IPS-18a (cell line): Measurements from ENCODE around the gene ENTREP3.
A peak's percentile ranks its signal among the peaks of the same experiment; 100 is the strongest.

Source experiments
- H3K27ac ChIP-seq: one replicate; pipeline ENCODE4 v1.5.1; 2013; ENCODE audit warnings: low read length
- H3K27me3 ChIP-seq: one replicate; pipeline ENCODE4 v1.6.1; 2013; ENCODE audit warnings: mild to moderate bottlenecking, low read length; ENCODE audit not compliant: control insufficient read depth, insufficient read depth
- H3K36me3 ChIP-seq: one replicate; pipeline ENCODE4 v1.6.1; 2013; ENCODE audit warnings: low read depth, low read length; ENCODE audit not compliant: control insufficient read depth
- H3K4me1 ChIP-seq: one replicate; pipeline ENCODE4 v1.6.1; 2013; ENCODE audit warnings: low read depth, low read length; ENCODE audit not compliant: control insufficient read depth
- H3K4me3 ChIP-seq: one replicate; pipeline ENCODE4 v1.5.1; 2013; ENCODE audit warnings: low read length
- H3K9ac ChIP-seq: one replicate; pipeline ENCODE4 v1.6.1; 2013; ENCODE audit warnings: mild to moderate bottlenecking, low read length, moderate library complexity
- H3K9me3 ChIP-seq: one replicate; pipeline ENCODE4 v1.6.1; 2013; ENCODE audit warnings: low read depth, low read length; ENCODE audit not compliant: control insufficient read depth

Gene ENTREP3, protein sequence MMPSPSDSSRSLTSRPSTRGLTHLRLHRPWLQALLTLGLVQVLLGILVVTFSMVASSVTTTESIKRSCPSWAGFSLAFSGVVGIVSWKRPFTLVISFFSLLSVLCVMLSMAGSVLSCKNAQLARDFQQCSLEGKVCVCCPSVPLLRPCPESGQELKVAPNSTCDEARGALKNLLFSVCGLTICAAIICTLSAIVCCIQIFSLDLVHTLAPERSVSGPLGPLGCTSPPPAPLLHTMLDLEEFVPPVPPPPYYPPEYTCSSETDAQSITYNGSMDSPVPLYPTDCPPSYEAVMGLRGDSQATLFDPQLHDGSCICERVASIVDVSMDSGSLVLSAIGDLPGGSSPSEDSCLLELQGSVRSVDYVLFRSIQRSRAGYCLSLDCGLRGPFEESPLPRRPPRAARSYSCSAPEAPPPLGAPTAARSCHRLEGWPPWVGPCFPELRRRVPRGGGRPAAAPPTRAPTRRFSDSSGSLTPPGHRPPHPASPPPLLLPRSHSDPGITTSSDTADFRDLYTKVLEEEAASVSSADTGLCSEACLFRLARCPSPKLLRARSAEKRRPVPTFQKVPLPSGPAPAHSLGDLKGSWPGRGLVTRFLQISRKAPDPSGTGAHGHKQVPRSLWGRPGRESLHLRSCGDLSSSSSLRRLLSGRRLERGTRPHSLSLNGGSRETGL

DNA sequence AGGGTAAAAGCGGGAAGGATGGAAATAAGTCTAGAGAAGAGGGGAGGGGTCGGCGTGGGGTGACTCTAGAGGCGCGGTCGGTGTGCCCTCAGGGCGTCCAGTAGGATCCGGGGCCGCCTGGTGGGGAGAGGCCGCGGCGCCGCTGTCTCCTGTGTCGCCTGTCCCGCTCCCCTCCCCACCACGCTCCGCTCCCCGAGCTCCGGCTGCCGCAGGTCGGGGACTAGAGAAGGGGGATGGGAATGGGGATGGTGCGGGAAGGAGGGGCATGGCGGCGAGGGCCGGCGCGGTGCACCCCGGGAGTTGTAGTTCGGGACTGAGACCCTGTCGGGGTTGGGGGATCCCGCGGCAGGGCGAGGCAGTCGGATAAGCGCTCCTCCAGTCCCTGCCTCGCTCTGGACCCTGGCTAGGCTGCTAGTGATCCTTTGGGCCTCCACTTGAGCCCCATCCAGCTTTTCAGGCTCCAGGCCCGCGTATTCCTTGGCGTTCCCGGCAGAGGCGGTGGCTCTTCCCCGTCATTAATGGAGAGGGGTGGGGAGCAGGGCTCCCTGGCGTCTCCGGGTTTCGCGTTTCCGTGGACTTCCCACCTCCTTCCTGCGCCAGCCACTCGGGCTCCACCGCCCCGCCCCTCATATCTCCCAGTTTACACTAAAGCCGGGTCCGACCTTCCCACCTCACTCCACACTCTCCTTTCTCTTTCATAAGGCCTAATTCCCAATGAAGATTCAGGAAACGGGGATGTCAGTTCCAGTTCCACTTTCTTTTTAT, at the start of gene ENTREP3:
ENTREP3 (minus strand) TSS at position 241 of the 765 bp plus-strand sequence. CDS start 606 bp downstream, outside the sequence.
- no peaks in the 10 kb centered on the region for H3K9me3 ChIP-seq
- H3K27me3 ChIP-seq = no peaks in the 10 kb centered on the region
- H3K4me1 ChIP-seq = no peaks in the 10 kb centered on the region
- peak within 1 kb of the TSS; percentile 42 for H3K9ac ChIP-seq
- no peak within 1 kb of the TSS for H3K27ac ChIP-seq
- H3K4me3 ChIP-seq = peak within 1 kb of the TSS; percentile 67
- peaks cover 9% of the 10 kb centered on the region for H3K36me3 ChIP-seq

DNA sequence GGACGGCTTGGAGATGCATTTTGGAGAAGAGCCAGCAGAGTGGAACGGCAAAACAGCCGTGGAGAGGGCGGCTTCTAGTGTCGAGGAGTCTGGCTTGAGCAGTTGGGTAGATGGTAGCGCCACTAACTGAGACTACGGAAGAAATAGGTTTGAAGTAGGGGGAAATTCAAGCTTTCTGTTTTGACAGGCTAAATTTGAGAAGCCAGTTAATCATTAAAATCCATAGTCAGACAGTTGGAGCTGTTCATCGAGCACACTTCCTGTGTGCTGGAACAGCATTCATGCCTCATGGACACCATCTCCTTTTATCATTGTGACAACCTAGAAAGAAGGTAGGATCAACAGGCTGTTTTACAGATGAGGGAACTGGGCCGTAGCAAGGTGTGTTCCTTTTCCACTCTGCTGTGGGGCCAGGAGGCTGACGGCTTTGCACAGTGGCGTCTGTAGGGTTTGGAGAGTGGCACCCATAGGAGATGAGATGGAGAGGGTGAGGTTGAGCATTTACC, 49.3 kb upstream of the ENTREP3 start:
- no peaks in the 10 kb centered on the region for H3K36me3 ChIP-seq
- H3K4me1 ChIP-seq = no peaks in the 10 kb centered on the region
- H3K9ac ChIP-seq = no peak overlapping the region
- H3K27ac ChIP-seq = no peak overlapping the region
- H3K9me3 ChIP-seq = no peaks in the 10 kb centered on the region
- H3K27me3 ChIP-seq = no peaks in the 10 kb centered on the region
- no peak overlapping the region for H3K4me3 ChIP-seq

DNA sequence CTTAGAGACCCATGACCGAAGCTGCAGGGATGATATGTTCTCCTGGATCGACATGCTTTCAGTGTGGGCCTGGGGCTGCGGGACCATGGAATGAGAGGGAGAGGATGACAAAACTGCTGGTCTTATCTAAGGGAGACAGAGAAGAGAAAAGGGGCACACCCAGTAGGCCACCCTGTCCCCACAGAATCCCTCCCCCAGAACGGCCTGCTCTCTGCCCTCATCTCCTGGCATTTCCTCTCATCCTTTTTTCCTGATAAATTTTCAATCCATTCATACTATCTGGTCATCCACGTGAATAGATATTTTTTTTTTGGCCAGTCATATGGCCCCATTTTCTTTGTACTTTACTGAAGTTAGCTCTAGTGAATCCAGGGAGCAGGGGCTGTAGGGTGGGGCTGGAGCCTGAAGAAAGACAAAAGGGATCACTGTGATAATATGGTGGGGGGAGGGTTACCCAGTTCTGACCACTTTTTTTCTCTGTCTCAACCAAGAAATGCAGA, 46.1 kb upstream of the ENTREP3 start, which contains the start of gene PKLR:
PKLR (minus strand) TSS at position 97 of the 500 bp plus-strand sequence; CDS start at position 54, 43 bp downstream.
- no peaks in the 10 kb centered on the region for H3K9me3 ChIP-seq
- no peak within 1 kb of the TSS for H3K4me3 ChIP-seq
- H3K27ac ChIP-seq = no peak within 1 kb of the TSS

DNA sequence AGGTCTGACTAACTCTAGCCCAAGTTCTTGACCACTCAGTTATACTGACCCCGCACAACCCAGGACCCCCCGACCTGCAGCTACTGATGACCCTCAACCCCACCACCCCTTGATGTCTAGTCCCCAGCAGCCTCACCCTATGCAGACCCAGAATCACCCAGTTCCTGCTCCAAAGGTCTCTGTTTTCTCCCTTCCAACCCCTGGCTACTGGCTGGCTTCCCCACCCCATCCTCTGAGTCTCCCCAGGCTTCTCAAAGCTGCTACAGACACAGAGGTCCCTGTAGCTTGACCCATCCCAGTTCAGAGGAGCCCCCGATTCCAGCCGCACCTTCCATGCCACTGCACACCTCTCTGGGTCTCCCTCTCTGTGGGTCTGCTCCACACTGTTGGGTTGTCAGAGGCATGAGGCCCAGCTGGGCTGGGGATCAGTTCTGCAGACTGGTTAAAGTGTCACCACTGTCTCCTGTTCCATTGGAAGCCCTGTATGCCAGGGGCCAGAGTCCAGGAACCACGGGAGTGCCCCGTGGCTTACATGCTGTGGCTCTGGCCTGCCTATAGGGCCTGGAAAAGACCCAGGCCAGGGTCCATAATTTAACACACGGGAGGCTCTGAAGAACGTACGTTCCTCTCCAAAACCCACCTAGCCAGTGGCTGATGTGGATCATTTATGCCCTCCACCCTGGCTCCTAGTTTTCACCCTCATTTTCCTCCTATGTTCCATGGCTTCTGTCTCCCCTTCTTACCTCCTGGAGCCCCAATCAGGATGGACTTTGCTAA, 45.5 kb upstream of the ENTREP3 start:
- no peaks in the 10 kb centered on the region for H3K36me3 ChIP-seq
- no peak overlapping the region for H3K27ac ChIP-seq
- H3K4me3 ChIP-seq = no peak overlapping the region
- peaks cover 3% of the 10 kb centered on the region for H3K27me3 ChIP-seq
- no peaks in the 10 kb centered on the region for H3K9me3 ChIP-seq
- no peak overlapping the region for H3K9ac ChIP-seq
- H3K4me1 ChIP-seq = peaks cover 3% of the 10 kb centered on the region

More for the DNA sequence above, 46.1 kb upstream of the ENTREP3 start, which contains the start of gene PKLR:
- no peaks in the 10 kb centered on the region for H3K36me3 ChIP-seq
- no peaks in the 10 kb centered on the region for H3K27me3 ChIP-seq
- H3K9ac ChIP-seq = no peak within 1 kb of the TSS
- H3K4me1 ChIP-seq = peaks cover 3% of the 10 kb centered on the region

DNA sequence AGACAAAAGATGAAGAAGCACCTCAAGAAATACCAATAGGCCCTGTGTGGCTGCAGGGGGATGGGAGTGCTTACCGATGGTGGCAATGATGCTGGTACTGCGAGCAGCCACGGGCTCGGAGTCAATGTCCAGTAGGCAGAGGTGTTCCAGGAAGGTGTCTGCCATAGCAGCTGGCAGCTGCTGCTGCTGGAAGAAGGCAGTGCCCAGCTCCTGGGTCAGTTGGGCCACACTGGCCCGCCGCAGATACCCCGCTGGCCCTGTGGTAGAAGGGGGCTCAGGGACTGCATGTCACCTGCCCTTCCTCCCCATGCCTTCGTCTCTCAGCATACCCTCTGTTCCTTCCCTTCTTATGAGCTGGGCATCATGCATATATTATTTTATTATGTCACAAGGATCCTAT, 44.7 kb upstream of the ENTREP3 start:
- Histone ChIP-seq H3K36me3 (no peaks in the 10 kb centered on the region), H3K4me3 (no peak overlapping the region), H3K9ac (no peak overlapping the region), H3K9me3 (no peaks in the 10 kb centered on the region), H3K4me1 (peaks cover 3% of the 10 kb centered on the region), H3K27ac (no peak overlapping the region), H3K27me3 (peaks cover 10% of the 10 kb centered on the region)

DNA sequence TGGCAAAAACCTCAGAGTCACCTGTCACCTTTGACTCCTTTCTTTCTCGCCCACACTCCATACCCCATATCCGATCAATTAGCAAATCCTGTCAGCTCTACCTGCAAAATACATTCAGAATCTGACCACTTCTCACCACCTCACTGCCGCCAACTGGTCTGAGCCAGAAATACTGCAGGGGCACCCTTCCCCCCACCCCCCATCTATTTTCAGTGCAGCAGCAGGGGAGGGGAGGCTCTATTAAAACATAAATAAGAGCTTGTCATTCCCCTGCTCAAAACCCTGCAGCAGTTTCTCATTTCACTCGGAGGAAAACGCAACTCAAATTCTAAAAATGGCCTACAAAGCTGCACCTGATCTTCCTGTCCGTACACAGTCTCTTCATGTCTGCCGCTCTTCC, 42.1 kb upstream of the ENTREP3 start:
- Histone ChIP-seq H3K9ac (no peak overlapping the region), H3K27me3 (peaks cover 34% of the 10 kb centered on the region), H3K27ac (no peak overlapping the region), H3K4me3 (no peak overlapping the region), H3K36me3 (no peaks in the 10 kb centered on the region), H3K4me1 (peaks cover 8% of the 10 kb centered on the region), H3K9me3 (no peaks in the 10 kb centered on the region)

DNA sequence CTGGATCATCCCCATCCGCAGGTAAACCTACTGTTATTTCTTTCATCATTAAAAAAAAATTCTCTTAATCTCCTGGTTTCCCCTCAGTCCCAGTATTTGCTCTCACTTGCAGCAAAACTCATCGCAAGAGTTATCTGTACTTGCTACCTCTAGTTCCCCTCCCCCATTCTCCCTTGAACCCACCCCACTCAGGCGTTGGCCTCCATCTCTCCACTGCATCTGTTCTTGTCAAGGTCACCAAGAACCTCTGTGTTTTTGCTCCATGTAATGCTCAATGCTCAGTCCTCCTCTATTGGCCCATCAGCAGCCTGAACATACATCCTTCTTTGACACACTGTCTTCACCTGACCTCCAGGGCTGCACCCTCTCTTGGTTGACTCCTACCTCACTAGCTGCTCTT, 41.4 kb upstream of the ENTREP3 start:
- Histone ChIP-seq H3K9me3 (no peaks in the 10 kb centered on the region), H3K4me1 (peaks cover 8% of the 10 kb centered on the region), H3K27me3 (peaks cover 34% of the 10 kb centered on the region), H3K36me3 (no peaks in the 10 kb centered on the region), H3K4me3 (no peak overlapping the region), H3K27ac (no peak overlapping the region), H3K9ac (no peak overlapping the region)

DNA sequence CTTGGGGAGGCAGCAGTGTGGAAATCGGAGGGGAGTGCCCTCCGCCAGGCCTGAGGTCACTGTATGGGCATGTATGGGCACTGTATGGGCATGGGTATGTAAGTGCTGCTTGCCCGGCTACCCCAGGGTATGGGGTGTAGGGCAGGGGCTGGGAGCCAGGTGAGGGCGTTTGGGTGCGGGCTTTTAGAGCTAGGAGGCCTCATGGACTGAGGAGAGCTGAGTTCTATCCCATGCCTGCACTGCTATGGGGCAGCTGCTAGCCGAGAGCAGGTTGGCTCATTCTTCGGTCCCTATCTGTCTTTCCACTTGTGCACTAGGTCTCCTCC, 40.6 kb upstream of the ENTREP3 start:
- no peaks in the 10 kb centered on the region for H3K36me3 ChIP-seq
- peak overlapping the region; percentile 90 for H3K4me3 ChIP-seq
- peak overlapping the region; percentile 58 for H3K9ac ChIP-seq

DNA sequence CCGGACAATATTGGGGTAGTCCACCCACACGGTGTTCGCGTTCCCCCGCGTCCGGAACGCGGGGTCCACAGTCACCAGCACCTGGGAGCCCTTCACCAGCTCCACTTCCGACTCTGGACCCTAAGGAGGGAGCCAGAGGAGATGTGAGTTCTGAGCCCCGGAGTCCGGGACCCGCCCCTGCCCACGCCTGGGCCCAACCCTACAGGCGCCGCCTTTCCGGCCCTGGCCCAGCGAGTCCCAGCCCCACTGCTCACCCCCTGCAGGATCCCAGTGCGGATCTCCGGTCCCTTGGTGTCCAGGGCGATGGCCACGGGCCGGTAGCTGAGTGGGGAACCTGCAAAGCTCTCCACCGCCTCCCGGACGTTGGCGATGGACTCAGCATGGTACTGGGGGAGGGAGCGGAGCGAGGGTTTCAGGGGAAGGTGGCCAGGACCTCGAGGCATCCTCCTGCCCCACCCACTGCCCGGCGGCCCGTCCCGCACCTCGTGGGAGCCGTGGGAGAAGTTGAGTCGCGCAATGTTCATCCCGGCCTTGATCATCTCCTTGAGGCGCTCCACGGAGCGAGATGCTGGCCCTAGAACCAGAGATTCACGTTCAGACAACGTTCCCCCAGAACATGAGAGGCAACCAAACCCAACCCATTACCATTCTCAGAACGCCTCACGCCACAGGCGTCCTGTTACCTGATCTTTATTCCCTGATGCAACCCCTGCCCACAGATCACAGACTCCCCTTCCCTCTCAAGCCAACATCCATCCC, 40.1 kb upstream of the ENTREP3 start:
- peak overlapping the region; percentile 58 for H3K9ac ChIP-seq
- H3K27me3 ChIP-seq = peaks cover 34% of the 10 kb centered on the region
- no peaks in the 10 kb centered on the region for H3K36me3 ChIP-seq
- peak overlapping the region; percentile 90 for H3K4me3 ChIP-seq
- peaks cover 8% of the 10 kb centered on the region for H3K4me1 ChIP-seq
- no peaks in the 10 kb centered on the region for H3K9me3 ChIP-seq
- no peak overlapping the region for H3K27ac ChIP-seq

More for the DNA sequence above, 40.6 kb upstream of the ENTREP3 start:
- H3K9me3 ChIP-seq = no peaks in the 10 kb centered on the region
- H3K27ac ChIP-seq = no peak overlapping the region
- H3K27me3 ChIP-seq = peaks cover 34% of the 10 kb centered on the region
- peaks cover 8% of the 10 kb centered on the region for H3K4me1 ChIP-seq

DNA sequence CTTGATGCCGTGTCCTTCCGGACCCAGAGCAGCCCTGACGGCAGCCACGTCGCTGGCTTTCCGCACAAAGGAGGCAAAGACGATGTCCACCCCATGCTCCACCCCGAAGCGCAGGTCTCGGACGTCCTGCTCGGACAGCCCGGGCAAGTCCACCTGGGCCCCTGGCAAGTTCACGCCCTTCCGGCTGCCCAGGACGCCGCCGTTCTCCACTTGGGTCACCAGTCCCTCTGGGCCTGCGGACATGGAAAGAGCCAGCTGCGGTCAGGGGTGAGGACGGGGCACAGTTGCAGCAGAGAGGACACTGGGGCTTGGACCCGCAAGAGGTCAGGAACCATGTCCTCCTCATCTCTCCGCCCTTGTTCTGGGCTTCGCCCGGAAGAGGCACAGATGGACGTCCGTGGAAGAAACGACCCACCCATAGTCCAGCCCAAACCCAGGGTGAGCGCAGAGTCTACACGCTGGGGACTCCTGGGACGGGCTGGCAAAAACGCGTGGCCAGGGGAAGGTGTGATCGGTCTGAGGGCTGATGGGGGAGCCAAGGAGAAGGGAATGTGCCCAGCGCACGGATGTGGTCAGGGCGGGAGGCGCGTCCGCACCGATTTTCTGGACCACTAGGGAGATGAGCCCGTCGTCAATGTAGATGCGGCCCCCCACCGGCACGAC, 39.4 kb upstream of the ENTREP3 start:
- no peaks in the 10 kb centered on the region for H3K9me3 ChIP-seq
- peaks cover 8% of the 10 kb centered on the region for H3K4me1 ChIP-seq
- no peaks in the 10 kb centered on the region for H3K36me3 ChIP-seq
- peaks cover 34% of the 10 kb centered on the region for H3K27me3 ChIP-seq
- no peak overlapping the region for H3K27ac ChIP-seq
- H3K4me3 ChIP-seq = peak overlapping the region; percentile 90
- no peak overlapping the region for H3K9ac ChIP-seq
